NCI-H2029 (cell line): ENCODE results near the gene RANBP3.

Experiments used
- DNase-seq: peaks from one replicate; lab custom pipeline; 2025; lab: John Stamatoyannopoulos, UW

The RANBP3 gene

GRCh38 chr19:5926641-5927440, 51.1 kb downstream of the RANBP3 start:
- no peak for DNase-seq

DNA sequence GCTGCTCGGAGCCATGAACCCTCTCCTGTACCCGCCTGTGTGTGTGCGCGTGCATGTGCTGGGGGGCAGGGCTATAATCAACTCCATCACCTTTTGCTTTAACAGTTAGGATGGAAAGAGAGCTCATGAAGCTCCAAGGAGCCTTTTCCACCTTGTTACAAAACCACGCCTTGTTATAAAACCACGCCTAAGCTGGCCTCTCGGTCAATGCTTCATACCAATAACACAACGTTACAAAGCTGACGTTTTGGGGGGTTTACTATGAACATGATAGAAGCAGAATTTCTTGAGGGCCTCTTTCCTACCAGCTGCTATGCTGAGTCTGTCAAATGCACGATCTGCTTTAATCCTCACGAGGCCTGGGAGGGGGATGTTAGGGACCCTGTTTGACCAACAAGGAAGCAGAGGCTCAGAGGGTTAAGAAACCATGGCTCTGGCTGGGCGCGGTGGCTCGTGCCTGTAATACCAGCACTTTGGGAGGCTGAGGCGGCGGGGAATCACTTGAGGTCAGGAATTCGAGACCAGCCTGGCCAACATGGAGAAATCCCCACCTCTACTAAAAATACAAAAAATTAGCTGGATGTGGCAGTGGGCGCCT, 52.0 kb downstream of the RANBP3 start:
- no peak for DNase-seq

DNA sequence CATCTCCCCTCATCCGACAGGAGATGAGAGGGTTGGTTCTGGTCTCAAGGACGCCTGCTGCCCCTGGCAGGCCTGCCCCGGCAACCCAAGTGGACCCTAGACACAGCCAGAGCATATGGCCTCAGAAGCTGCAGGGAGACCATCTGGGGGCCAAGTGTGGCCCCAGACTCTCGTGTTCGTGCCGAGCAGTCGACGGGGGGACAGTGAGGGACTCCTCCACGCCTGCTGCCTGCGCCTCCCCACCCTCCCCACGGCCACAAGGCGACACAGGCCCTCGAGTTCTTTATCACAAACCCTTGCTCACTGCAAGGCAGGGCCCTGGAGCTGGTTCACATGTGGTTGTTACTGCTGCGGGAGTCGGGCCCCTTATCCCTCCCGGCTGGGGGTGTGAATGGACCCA, 54.6 kb downstream of the RANBP3 start:
- DNase-seq: no peak

- no peak for DNase-seq
These were observed 55.8 kb downstream of the RANBP3 start for GRCh38 chr19:5922161-5922545.

- no peak for DNase-seq
These were observed 56.3 kb downstream of the RANBP3 start for GRCh38 chr19:5921516-5922160.

DNA sequence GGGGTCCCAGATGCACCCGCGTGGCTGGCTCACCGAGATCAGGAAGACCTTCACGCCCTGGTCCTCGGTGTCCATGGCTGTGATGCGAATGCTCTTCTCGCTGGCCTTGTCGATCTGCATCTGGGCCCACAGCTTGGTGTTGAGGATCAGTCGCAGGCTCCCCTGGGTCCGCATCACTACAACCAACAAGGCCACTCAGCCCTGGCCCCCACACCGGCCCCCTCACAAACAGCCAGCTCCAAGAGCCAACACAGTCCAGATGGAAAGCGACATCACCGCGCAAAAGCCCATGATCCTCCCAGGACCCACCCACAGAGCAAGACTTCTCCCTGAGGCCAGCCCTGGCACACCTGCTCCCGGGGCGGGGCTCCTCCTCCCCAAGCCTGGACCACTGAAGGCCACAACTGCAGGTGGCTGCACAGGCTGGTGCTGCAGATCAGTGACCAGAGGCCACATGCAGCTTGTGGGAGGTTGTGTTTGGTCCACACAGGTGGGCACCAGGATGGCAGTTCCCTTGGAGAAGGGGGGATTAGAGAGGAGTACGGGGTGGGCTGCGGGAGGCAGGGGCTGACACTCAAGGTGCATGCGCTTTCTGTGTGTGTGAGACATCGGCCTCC, 59.4 kb downstream of the RANBP3 start:
- DNase-seq: no peak

DNA sequence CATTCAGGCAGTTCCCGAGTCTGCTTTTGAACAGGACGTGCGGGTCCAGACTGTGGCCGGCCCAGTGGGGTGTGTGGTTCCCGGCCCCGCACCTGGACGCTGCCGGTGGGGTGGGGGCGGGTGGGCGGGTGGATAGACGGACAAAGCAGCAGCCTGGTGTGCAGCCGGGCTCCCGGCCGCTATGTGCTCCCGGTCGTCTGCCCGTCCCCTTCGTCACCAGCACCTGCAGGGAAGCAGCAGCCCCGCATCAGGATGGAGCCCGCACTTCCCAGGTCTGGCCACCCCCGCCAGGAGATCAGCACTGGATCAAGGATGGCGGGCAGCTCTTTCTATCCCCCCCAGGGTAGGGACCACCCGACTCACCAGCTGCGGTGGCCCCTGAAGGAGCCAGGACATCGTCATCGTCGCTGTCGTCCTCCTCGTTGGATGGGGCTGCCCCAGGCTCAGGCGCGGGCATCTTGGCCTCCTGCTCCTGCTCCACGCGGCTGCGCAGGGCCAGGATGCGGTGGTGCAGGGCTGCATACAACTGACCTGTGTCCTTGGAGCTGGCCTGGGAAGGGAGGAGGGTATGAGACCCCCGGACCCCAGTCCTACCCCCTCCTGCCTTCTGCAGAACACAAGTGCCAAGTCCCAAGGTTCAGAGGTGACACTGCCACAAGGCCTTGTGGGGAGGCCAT, 60.4 kb downstream of the RANBP3 start:
- DNase-seq: no peak

DNA sequence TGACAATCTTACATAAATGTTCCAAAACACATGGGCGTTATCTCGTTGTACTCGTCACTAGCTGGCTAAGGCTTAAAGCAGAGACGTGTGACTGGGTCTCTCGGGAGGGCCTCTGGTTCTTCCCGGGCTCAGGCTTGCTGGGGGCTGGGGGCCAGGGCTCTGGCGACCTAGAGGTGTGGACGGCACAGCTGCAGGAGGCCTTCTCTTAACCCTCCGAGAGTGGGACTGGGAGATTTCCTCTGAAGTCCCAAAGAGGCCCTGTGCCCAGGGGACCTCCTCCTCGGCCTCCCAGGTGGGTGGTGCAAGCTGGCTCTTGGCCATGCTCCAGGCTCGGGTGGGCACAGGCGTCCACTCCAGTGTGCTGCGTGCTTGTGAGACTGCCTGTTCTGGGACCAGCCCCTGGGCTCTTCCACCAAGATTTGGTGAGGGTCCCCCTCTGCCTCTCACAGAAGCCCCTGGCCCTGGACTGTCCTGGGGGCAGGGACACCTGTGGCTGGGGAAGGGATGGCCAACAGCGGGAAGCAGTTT, 61.7 kb downstream of the RANBP3 start:
- no peak for DNase-seq

GRCh38 chr19:5915782-5916165, 62.2 kb downstream of the RANBP3 start:
- DNase-seq: no peak

DNA sequence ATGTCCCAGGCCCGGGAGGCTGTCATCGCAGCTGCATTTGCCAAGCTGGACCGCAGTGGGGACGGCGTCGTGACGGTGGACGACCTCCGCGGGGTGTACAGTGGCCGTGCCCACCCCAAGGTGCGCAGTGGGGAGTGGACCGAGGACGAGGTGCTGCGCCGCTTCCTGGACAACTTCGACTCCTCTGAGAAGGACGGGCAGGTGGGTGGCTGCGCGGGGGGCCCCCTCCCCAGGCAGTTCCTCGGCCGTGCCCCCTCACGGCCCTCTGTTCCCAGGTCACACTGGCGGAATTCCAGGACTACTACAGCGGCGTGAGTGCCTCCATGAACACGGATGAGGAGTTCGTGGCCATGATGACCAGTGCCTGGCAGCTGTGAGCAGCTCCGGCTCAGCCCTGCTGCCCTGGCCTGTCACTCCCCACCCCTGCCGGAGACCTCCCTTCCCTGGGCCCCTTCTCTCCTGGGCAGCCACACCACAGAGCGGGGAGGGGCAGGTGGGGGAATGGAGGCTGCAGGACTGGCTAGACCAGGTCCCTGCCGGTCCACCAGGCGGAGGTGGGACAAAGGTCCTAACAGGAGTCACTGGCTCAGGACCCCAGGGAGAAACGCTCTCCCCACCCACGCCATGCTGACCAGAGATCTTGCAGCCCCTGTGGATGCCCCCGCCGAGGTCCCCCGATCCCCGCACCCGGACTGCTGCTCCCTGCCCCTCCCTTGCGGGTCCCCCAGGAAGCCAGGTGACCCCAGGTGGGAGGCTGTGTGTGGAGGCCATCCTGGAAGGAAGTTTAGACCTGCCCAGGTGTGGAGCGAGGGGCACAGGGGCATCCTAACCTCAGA, 62.8 kb downstream of the RANBP3 start:
- no peak for DNase-seq

- DNase-seq: no peak
These were observed 63.6 kb downstream of the RANBP3 start for GRCh38 chr19:5914358-5914774.

GRCh38 chr19:5913739-5914357, 64.1 kb downstream of the RANBP3 start, which contains the start of gene CAPS:
Gene CAPS (plus strand): TSS chr19:5914254. CDS start chr19:5914407, 153 bp downstream.
- DNase-seq: no peak

DNA sequence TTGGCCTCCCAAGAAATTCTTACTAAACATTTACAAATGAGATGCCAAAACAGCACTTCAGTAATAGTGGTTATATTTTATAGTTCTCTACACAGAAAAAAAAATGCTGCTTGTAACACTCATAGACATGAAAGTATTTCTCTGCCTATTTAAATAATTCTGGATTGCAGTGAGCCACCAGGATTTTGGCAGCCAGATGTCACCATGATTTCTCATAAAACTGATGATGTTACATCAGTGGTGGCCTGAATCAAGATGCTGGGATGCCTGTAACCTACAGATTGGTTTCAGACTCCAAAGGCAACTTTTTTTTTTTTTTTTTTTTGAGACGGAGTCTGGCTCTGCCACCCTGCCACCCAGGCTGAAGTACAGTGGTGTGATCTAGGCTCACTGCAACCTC, 66.6 kb downstream of the RANBP3 start:
- DNase-seq: no peak

GRCh38 chr19:5910638-5910907, 67.4 kb downstream of the RANBP3 start:
- no peak for DNase-seq

DNA sequence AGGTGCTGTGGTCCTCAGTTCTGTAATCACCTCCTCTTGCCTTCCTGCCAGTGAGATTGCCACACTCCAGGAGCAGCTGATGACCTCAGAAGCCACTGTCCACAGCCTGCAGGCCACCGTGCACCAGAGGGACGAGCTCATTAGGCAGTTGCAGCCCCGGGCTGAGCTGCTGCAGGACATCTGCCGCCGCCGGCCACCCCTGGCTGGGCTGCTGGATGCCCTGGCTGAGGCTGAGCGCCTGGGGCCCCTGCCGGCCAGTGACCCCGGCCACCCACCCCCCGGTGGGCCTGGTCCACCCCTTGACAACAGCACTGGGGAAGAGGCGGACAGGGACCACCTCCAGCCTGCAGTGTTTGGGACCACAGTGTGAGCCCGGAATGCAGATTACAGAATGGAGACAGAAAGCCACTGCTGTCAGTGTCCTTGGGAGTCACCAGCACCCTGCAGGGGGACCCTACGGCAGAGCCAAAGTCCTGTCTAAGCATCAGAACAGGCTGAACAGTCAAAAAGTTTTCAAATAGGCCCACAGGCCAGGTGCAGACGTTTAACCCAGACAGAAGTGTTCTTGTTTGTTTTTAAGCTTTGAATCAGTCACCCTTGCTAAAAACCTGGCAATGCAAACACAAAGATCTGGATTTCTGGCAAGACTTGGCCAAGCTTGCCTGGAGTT, 69.0 kb downstream of the RANBP3 start:
- no peak for DNase-seq

DNA sequence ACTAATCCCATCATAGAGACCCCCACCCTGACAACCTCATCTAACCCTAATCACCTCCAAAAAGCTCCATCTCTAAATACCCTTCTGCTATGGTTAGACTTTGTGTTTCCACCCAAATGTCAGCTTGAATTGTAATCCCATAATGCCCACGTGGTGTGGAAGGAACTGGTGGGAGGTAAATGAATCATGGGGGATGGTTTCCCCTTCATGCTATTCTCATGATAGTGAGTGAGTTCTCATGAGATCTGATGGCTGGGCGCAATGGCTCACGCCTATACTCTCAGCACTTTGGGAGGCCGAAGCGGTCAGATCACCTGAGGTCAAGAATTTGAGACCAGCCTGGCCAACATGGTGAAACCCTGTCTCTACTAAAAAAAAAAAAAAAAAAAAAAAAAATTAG, 70.7 kb downstream of the RANBP3 start:
- no peak for DNase-seq

DNA sequence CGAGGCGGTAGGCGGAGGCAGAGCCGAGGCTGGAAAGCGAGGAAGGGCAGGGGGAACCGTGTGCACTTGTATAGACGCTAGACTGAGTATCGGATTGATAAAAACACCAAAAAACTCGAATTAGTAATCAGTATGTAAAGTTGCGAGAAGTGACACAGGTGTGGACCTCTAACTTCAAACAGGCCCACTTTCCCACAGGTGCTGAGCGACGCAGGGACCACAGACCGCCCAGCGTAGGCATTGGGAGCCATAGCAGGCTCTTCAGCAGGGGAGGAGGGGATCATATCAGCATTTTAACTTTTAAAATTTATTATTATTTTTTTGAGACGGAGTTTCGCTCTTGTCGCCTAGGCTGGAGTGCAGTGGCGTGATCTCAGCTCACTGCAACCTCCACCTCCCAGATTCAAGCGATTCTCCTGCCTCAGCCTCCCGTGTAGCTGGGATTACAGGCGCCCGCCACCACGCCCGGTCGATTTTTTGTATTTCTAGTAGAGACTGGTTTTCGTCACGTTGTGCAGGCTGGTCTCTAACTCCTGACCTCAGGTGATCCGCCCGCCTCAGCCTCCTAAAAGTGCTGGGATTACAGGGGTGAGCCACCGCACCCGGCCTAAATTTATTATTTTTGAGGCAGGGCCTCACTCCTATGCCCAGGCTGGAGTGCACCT, 72.7 kb downstream of the RANBP3 start:
- no peak for DNase-seq

- peak; percentile 100 for DNase-seq
These were observed 73.4 kb downstream of the RANBP3 start, which contains the start of gene VMAC for GRCh38 chr19:5904352-5905113. Gene VMAC (plus strand): TSS chr19:5904872. CDS start chr19:5904891, 19 bp downstream.
